ENCODE results near the gene AP5B1.
A peak's percentile ranks its signal among the peaks of the same experiment; 100 is the strongest.

Gene AP5B1

DNA sequence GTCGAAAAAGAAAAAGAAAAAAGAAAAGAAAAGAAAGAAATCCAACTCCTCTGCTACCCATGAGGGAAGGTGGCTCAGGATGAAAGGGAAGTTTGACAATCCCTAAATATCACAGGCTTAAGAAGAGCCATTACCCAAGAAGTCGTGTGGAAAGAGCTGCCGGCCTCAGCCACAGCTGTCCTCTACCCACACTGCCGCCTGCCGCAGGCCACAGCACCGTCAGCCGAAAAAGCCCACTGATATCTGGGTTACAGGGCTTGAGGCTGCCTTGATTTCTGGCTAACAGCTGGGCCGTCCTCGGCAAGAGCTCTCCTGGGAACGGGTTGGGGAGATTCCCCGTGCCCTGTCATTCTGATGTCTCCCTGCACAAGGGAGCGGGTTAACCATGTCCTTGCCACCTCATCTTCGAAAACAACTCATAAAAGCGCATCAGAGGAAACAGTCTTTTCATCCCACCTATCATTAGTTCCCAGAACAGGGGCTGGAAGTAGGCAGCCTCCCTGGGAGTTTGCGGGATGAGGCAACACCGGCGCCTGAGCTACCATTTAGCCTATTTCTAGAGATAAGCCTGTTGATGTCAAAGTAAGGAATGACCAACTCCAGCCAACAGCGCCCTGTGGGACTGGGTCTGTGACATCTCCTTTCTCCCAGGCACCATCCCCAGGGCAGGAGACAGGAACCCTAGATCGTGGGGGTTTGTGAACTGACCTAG lies 31.1 kb upstream of the AP5B1 start:
- H4K8ac ChIP-seq (ENCODE audit: low read depth, low read length), result no peak overlapping the region
- no CpG with 5 or more reads among the region's 19 CpGs for WGBS, 2 donors (ENCODE audit: extremely low coverage in 2 of 2, insufficient read length in 2 of 2, insufficient replicate concordance in 1 of 2)

DNA sequence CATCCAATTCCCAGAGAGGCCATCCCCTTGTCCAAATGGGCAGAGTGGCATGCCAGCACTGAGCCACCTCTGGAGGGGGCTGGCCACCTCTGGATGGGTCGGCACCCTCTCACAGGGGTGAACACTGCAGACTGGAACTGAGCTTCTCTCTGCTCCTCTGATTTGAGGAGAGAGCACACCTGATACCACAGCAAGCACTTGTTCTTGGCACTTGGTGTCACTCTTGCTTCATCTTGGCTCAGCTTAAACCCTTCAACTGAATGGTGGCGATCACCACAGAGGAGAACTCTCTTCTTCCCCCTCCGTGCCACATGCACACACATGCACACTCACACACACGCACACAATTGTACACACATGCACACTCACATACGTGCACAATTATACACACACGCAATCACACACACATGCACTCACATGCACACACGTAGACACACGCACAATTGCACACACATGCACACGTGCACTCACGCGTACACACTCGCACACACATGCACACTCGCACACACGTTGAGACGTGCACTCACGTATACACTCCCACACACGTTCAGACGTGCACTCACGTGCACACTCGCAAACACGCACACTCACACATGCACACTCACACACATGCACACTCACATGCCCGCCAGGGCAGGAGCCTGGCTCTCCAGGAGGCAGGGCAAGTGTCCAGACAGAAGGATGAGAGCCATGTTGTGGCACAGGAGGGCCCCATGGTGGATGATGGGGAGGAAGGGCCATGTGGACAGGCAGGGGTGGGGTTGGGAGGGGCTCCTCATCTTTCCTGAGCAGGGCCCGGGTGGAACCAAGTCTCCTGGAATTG lies 29.5 kb upstream of the AP5B1 start:
- Histone ChIP-seq H3K36me3 (replicated peaks in 1 of 2; ENCODE audit: control insufficient read depth in 2 of 2, insufficient read depth in 2 of 2, low read length in 2 of 2) (peaks cover 0 to 2% of the 10 kb centered on the region in 2 donors), H2BK5ac (ENCODE audit: low read length) (no peak overlapping the region), H3K4ac (ENCODE audit: low read length) (no peak overlapping the region), H3K4me2 (ENCODE audit: insufficient read depth, low read length, poor library complexity, severe bottlenecking) (no peak overlapping the region), H2AFZ (ENCODE audit: low read length) (no peak overlapping the region), H3K9ac (ENCODE audit: low read depth, low read length, poor library complexity) (peak overlapping the region; percentile 27), H2BK120ac (ENCODE audit: low read depth, low read length) (no peak overlapping the region), H3K79me1 (ENCODE audit: low read depth, low read length) (no peaks in the 10 kb centered on the region), H3K18ac (ENCODE audit: low read length) (no peak overlapping the region), H3K23ac (ENCODE audit: low read depth, low read length, poor library complexity) (peak overlapping the region; percentile 96), H3K4me1 (ENCODE audit: control insufficient read depth in 2 of 2, insufficient read depth in 1 of 2, low read depth in 1 of 2, low read length in 2 of 2) (peaks cover 0 to 2% of the 10 kb centered on the region in 2 donors), H2AK5ac (ENCODE audit: low read depth, low read length) (no peak overlapping the region), H4K91ac (ENCODE audit: low read depth, low read length, poor library complexity) (no peak overlapping the region), H2BK15ac (ENCODE audit: low read length) (no peak overlapping the region), H4K8ac (ENCODE audit: low read depth, low read length) (peak overlapping the region; percentile 84), H3K9me3 (replicated peaks in 1 of 2; ENCODE audit: control insufficient read depth in 2 of 2, insufficient read depth in 1 of 2, low read depth in 1 of 2, low read length in 2 of 2) (peaks cover 0 to 2% of the 10 kb centered on the region in 2 donors), H2BK12ac (ENCODE audit: low read length) (no peak overlapping the region), H3K14ac (ENCODE audit: low read length) (peak overlapping the region; percentile 94), H3K27ac (replicated peaks; ENCODE audit: low read length) (no peak overlapping the region), H3K27me3 (ENCODE audit: control insufficient read depth in 3 of 3, insufficient read depth in 3 of 3, low read depth in 1 of 3, low read length in 3 of 3) (no peaks in the 10 kb centered on the region), H3K4me3 (ENCODE audit: low read length in 2 of 2) (peak overlapping the region in 1 of 2 donors; percentile 68)
- WGBS, 2 donors (ENCODE audit: extremely low coverage in 2 of 2, insufficient read length in 2 of 2, insufficient replicate concordance in 1 of 2), result no CpG with 5 or more reads among the region's 23 CpGs
- no peak for DNase-seq (ENCODE audit: low spot score)

More for the DNA sequence above, 31.1 kb upstream of the AP5B1 start:
- peaks cover 0 to 2% of the 10 kb centered on the region in 2 donors for H3K36me3 ChIP-seq (replicated peaks in 1 of 2; ENCODE audit: control insufficient read depth in 2 of 2, insufficient read depth in 2 of 2, low read length in 2 of 2)
- no peak overlapping the region for H3K4me2 ChIP-seq (ENCODE audit: insufficient read depth, low read length, poor library complexity, severe bottlenecking)
- H3K9me3 ChIP-seq (replicated peaks in 1 of 2; ENCODE audit: control insufficient read depth in 2 of 2, insufficient read depth in 1 of 2, low read depth in 1 of 2, low read length in 2 of 2), result peaks cover 0 to 2% of the 10 kb centered on the region in 2 donors
- H2BK5ac ChIP-seq (ENCODE audit: low read length), result no peak overlapping the region
- H2BK12ac ChIP-seq (ENCODE audit: low read length), result no peak overlapping the region
- no peak overlapping the region for H2AK5ac ChIP-seq (ENCODE audit: low read depth, low read length)
- H2AFZ ChIP-seq (ENCODE audit: low read length), result no peak overlapping the region
- H2BK120ac ChIP-seq (ENCODE audit: low read depth, low read length), result no peak overlapping the region
- no peak for DNase-seq (ENCODE audit: low spot score)
- no peak overlapping the region for H2BK15ac ChIP-seq (ENCODE audit: low read length)
- no peak overlapping the region for H3K23ac ChIP-seq (ENCODE audit: low read depth, low read length, poor library complexity)
- no peaks in the 10 kb centered on the region for H3K79me1 ChIP-seq (ENCODE audit: low read depth, low read length)
- no peak overlapping the region for H3K4ac ChIP-seq (ENCODE audit: low read length)
- peaks cover 0 to 2% of the 10 kb centered on the region in 2 donors for H3K4me1 ChIP-seq (ENCODE audit: control insufficient read depth in 2 of 2, insufficient read depth in 1 of 2, low read depth in 1 of 2, low read length in 2 of 2)
- H3K27me3 ChIP-seq (ENCODE audit: control insufficient read depth in 3 of 3, insufficient read depth in 3 of 3, low read depth in 1 of 3, low read length in 3 of 3), result no peaks in the 10 kb centered on the region
- H4K91ac ChIP-seq (ENCODE audit: low read depth, low read length, poor library complexity), result no peak overlapping the region
- H3K14ac ChIP-seq (ENCODE audit: low read length), result no peak overlapping the region
- H3K9ac ChIP-seq (ENCODE audit: low read depth, low read length, poor library complexity), result no peak overlapping the region
- no peak overlapping the region for H3K27ac ChIP-seq (replicated peaks; ENCODE audit: low read length)
- H3K4me3 ChIP-seq (ENCODE audit: low read length in 2 of 2), result no peak overlapping the region
- H3K18ac ChIP-seq (ENCODE audit: low read length), result no peak overlapping the region

DNA sequence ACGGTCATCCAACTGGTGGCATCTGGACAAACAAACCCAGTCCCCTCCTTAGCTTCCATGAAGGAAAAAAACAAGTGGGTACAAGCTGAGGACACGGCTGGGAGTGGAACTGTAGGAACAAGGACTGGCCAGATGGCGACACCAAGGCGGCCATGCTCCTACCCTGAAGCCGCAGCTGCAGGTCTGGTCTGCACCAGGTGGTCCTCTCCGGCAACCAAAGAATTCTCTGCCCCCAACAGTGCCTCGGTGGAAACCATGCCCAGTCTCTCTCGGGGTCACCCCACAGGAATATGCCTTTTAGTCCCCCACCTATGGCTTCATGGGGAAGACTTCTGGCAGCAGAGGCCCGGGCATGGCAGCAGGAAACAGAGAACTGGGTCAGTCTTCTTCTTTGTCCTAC lies 28.7 kb upstream of the AP5B1 start:
- no peak overlapping the region for H2BK5ac ChIP-seq (ENCODE audit: low read length)
- WGBS, 2 donors (ENCODE audit: extremely low coverage in 2 of 2, insufficient read length in 2 of 2, insufficient replicate concordance in 1 of 2), result no CpG with 5 or more reads among the region's 9 CpGs
- H2BK15ac ChIP-seq (ENCODE audit: low read length), result no peak overlapping the region
- no peak overlapping the region for H3K18ac ChIP-seq (ENCODE audit: low read length)
- no peak overlapping the region for H3K4me3 ChIP-seq (ENCODE audit: low read length in 2 of 2)
- H4K91ac ChIP-seq (ENCODE audit: low read depth, low read length, poor library complexity), result no peak overlapping the region
- no peak overlapping the region for H3K27ac ChIP-seq (replicated peaks; ENCODE audit: low read length)
- H3K27me3 ChIP-seq (ENCODE audit: control insufficient read depth in 3 of 3, insufficient read depth in 3 of 3, low read depth in 1 of 3, low read length in 3 of 3), result no peaks in the 10 kb centered on the region
- H2BK12ac ChIP-seq (ENCODE audit: low read length), result no peak overlapping the region
- peaks cover 0 to 2% of the 10 kb centered on the region in 2 donors for H3K36me3 ChIP-seq (replicated peaks in 1 of 2; ENCODE audit: control insufficient read depth in 2 of 2, insufficient read depth in 2 of 2, low read length in 2 of 2)
- DNase-seq (ENCODE audit: low spot score), result no peak
- H3K9me3 ChIP-seq (replicated peaks in 1 of 2; ENCODE audit: control insufficient read depth in 2 of 2, insufficient read depth in 1 of 2, low read depth in 1 of 2, low read length in 2 of 2), result peaks cover 0 to 2% of the 10 kb centered on the region in 2 donors
- no peak overlapping the region for H3K9ac ChIP-seq (ENCODE audit: low read depth, low read length, poor library complexity)
- H2BK120ac ChIP-seq (ENCODE audit: low read depth, low read length), result no peak overlapping the region
- no peaks in the 10 kb centered on the region for H3K79me1 ChIP-seq (ENCODE audit: low read depth, low read length)
- peaks cover 0 to 2% of the 10 kb centered on the region in 2 donors for H3K4me1 ChIP-seq (ENCODE audit: control insufficient read depth in 2 of 2, insufficient read depth in 1 of 2, low read depth in 1 of 2, low read length in 2 of 2)
- H2AFZ ChIP-seq (ENCODE audit: low read length), result no peak overlapping the region
- no peak overlapping the region for H3K14ac ChIP-seq (ENCODE audit: low read length)
- no peak overlapping the region for H3K4me2 ChIP-seq (ENCODE audit: insufficient read depth, low read length, poor library complexity, severe bottlenecking)
- no peak overlapping the region for H3K23ac ChIP-seq (ENCODE audit: low read depth, low read length, poor library complexity)
- no peak overlapping the region for H3K4ac ChIP-seq (ENCODE audit: low read length)
- H4K8ac ChIP-seq (ENCODE audit: low read depth, low read length), result no peak overlapping the region
- no peak overlapping the region for H2AK5ac ChIP-seq (ENCODE audit: low read depth, low read length)

DNA sequence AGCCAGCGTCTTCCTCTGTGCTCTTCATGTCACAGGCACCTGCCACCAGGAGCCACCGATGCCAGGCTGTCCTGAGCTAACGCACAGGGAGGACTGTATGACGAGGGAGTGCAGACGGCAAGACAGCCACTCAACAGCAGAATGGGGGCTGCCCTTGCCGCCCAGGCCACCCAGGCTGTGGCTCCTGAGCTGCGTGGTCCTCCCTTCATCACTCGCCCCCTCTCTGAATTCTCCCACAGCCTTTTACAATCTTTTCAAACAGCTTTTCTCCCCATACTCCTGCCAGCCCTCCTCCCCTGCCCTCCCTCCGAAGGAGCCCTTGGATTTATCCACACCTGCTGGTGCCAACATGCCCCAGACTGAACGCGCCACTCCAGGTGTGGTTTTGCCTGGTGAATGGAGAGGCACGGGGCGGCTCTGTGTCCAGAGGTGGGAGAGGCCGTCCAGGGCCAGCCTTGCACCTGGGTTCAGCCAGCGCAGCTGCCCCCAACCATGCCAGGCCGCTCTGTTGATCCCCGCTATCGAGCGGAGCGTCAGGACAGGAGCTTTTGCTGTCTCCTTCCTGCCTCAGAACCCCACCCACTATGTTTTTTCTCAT lies 28.1 kb upstream of the AP5B1 start:
- Histone ChIP-seq H2BK120ac (ENCODE audit: low read depth, low read length) (no peak overlapping the region), H3K18ac (ENCODE audit: low read length) (no peak overlapping the region), H3K27ac (replicated peaks; ENCODE audit: low read length) (no peak overlapping the region), H2AFZ (ENCODE audit: low read length) (no peak overlapping the region), H2BK12ac (ENCODE audit: low read length) (no peak overlapping the region), H3K9me3 (replicated peaks in 1 of 2; ENCODE audit: control insufficient read depth in 2 of 2, insufficient read depth in 1 of 2, low read depth in 1 of 2, low read length in 2 of 2) (peaks cover 0 to 2% of the 10 kb centered on the region in 2 donors), H4K8ac (ENCODE audit: low read depth, low read length) (no peak overlapping the region), H3K27me3 (ENCODE audit: control insufficient read depth in 3 of 3, insufficient read depth in 3 of 3, low read depth in 1 of 3, low read length in 3 of 3) (peaks cover 0 to 6% (median 0%) of the 10 kb centered on the region in 3 experiments), H3K4me3 (ENCODE audit: low read length in 2 of 2) (no peak overlapping the region), H3K23ac (ENCODE audit: low read depth, low read length, poor library complexity) (no peak overlapping the region), H2BK15ac (ENCODE audit: low read length) (no peak overlapping the region), H3K36me3 (replicated peaks in 1 of 2; ENCODE audit: control insufficient read depth in 2 of 2, insufficient read depth in 2 of 2, low read length in 2 of 2) (peaks cover 0 to 2% of the 10 kb centered on the region in 2 donors), H3K4me2 (ENCODE audit: insufficient read depth, low read length, poor library complexity, severe bottlenecking) (no peak overlapping the region), H3K79me1 (ENCODE audit: low read depth, low read length) (no peaks in the 10 kb centered on the region), H3K9ac (ENCODE audit: low read depth, low read length, poor library complexity) (no peak overlapping the region), H4K91ac (ENCODE audit: low read depth, low read length, poor library complexity) (no peak overlapping the region), H3K14ac (ENCODE audit: low read length) (no peak overlapping the region), H2AK5ac (ENCODE audit: low read depth, low read length) (no peak overlapping the region), H3K4me1 (ENCODE audit: control insufficient read depth in 2 of 2, insufficient read depth in 1 of 2, low read depth in 1 of 2, low read length in 2 of 2) (peaks cover 0 to 2% of the 10 kb centered on the region in 2 donors), H3K4ac (ENCODE audit: low read length) (no peak overlapping the region), H2BK5ac (ENCODE audit: low read length) (no peak overlapping the region)
- no peak for DNase-seq (ENCODE audit: low spot score)
- WGBS, 2 donors (ENCODE audit: extremely low coverage in 2 of 2, insufficient read length in 2 of 2, insufficient replicate concordance in 1 of 2), result no CpG with 5 or more reads among the region's 20 CpGs
